H1 (cell line): Measurements from ENCODE around the gene EIF2S2.

ENCODE experiments used
- BRCA1 ChIP-seq: IDR thresholded peaks from 2 replicates; pipeline ENCODE4 v1.6.1; 2012; ENCODE audit warnings: low read depth, low read length, improper control_type of control experiment
- CBX8 ChIP-seq: fragments of 300-800, 300-1000 bp; sonication (generic); IDR thresholded peaks from 2 replicates; pipeline ENCODE4 v1.7.1; 2016; ENCODE audit warnings: low read depth, low read length, borderline replicate concordance
- CTCF ChIP-seq, 3 experiments: IDR thresholded peaks; 1 replicate in 2 of 3; 2 replicates in 1 of 3; pipeline versions ENCODE4 v1.5.1 to v1.6.1; 2011; ENCODE audit warnings: low read length in 3 of 3, mild to moderate bottlenecking in 3 of 3, inconsistent platforms in 2 of 3, low read depth in 1 of 3, moderate library complexity in 1 of 3; ENCODE audit not compliant: insufficient read depth in 1 of 3; ENCODE audit errors: control extremely low read depth in 1 of 3
- EP300 ChIP-seq, 2 experiments: IDR thresholded peaks; 1 replicate in 1 of 2; 2 replicates in 1 of 2; pipeline ENCODE4 v1.6.1; 2011 to 2012; ENCODE audit warnings: low read depth in 2 of 2, low read length in 2 of 2, mild to moderate bottlenecking in 2 of 2, borderline replicate concordance in 1 of 2, inconsistent platforms in 1 of 2, moderate library complexity in 1 of 2
- EZH2 ChIP-seq: fragments of 200-600 bp; sonication (generic); IDR thresholded peaks from 2 replicates; pipeline ENCODE4 v1.7.1; 2012; ENCODE audit warnings: low read depth, mild to moderate bottlenecking, moderate library complexity, low read length, inconsistent platforms; ENCODE audit not compliant: severe bottlenecking
- KDM5A ChIP-seq: fragments of 200-600 bp; IDR thresholded peaks from 2 replicates; pipeline ENCODE4 v1.7.1; 2012; ENCODE audit warnings: mild to moderate bottlenecking, low read length, inconsistent platforms, mixed read lengths
- PHF8 ChIP-seq: fragments of 200-600 bp; sonication (generic); conservative IDR thresholded peaks from 2 replicates; pipeline ENCODE4 v1.7.1; 2012; ENCODE audit warnings: low read depth, mild to moderate bottlenecking, inconsistent platforms, low read length, moderate library complexity
- POLR2AphosphoS5 ChIP-seq: IDR thresholded peaks from 2 replicates; pipeline ENCODE4 v1.6.1; 2011; ENCODE audit warnings: low read depth, low read length
- RAD21 ChIP-seq, 2 experiments: IDR thresholded peaks in 1 of 2; conservative IDR thresholded peaks in 1 of 2; 2 replicates each; pipeline ENCODE4 v1.6.1; 2011; ENCODE audit warnings: low read depth in 2 of 2, low read length in 2 of 2, improper control_type of control experiment in 1 of 2, inconsistent platforms in 1 of 2, mild to moderate bottlenecking in 1 of 2, moderate library complexity in 1 of 2
- SIN3A ChIP-seq, 2 experiments: IDR thresholded peaks in 1 of 2; conservative IDR thresholded peaks in 1 of 2; 2 replicates each; pipeline ENCODE4 v1.6.1; 2011 to 2012; ENCODE audit warnings: low read length in 2 of 2, improper control_type of control experiment in 1 of 2, low read depth in 1 of 2, mild to moderate bottlenecking in 1 of 2
- TAF1 ChIP-seq: IDR thresholded peaks from 2 replicates; pipeline ENCODE4 v1.6.1; 2011; ENCODE audit warnings: mild to moderate bottlenecking, low read depth, low read length
- USF2 ChIP-seq: IDR thresholded peaks from 2 replicates; pipeline ENCODE4 v1.6.1; 2011; ENCODE audit warnings: low read length, improper control_type of control experiment
- TF ChIP-seq, protein P1 (sequence below): IDR thresholded peaks from 2 replicates; pipeline ENCODE4 v1.6.1; 2012; ENCODE audit warnings: inconsistent platforms

- TF ChIP-seq CBX8 = no peak
- TF ChIP-seq CTCF (IDR thresholded peaks at IDR 0.05; ENCODE audit: control extremely low read depth in 1 of 3, insufficient read depth in 1 of 3, low read depth in 1 of 3, low read length in 3 of 3) = no peak
- TF ChIP-seq TAF1 = no peak
- no peak for TF ChIP-seq EZH2
- TF ChIP-seq BRCA1 = no peak
- no peak for TF ChIP-seq SIN3A (conservative IDR thresholded peaks at IDR 0.05 in 1 of 2, IDR thresholded peaks at IDR 0.05 in 1 of 2; ENCODE audit: low read depth in 1 of 2, low read length in 2 of 2)
- TF ChIP-seq, protein P1, sequence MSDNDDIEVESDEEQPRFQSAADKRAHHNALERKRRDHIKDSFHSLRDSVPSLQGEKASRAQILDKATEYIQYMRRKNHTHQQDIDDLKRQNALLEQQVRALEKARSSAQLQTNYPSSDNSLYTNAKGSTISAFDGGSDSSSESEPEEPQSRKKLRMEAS = no peak
- no peak for TF ChIP-seq EP300 (IDR thresholded peaks at IDR 0.05; ENCODE audit: borderline replicate concordance in 1 of 2, low read depth in 2 of 2, low read length in 2 of 2)
- no peak for TF ChIP-seq PHF8
- TF ChIP-seq RAD21 (IDR thresholded peaks at IDR 0.05 in 1 of 2, conservative IDR thresholded peaks at IDR 0.05 in 1 of 2; ENCODE audit: low read depth in 2 of 2, low read length in 2 of 2) = no peak
- TF ChIP-seq USF2 = no peak
- no peak for TF ChIP-seq POLR2AphosphoS5
- TF ChIP-seq KDM5A = no peak
These were observed 59.6 kb downstream of the EIF2S2 start for GRCh38 chr20:34052414-34052813.
